NCI-H2081 (cell line): ENCODE measurements around the gene CFAP157.

Experiments
- DNase-seq, 2 experiments: peaks; one replicate each; lab custom pipeline; 2025; lab: John Stamatoyannopoulos, UW

The CFAP157 gene

GRCh38 chr9:127715470-127716337, 8.9 kb downstream of the CFAP157 start, which contains the start of the genes PTRH1 and TTC16:
Gene PTRH1 (minus strand): TSS chr9:127715663. CDS start chr9:127715639, 24 bp downstream.
Gene TTC16 (plus strand): TSS chr9:127716079. CDS start chr9:127716146, 67 bp downstream.
- peak; percentile 91 to 94 for DNase-seq

DNA sequence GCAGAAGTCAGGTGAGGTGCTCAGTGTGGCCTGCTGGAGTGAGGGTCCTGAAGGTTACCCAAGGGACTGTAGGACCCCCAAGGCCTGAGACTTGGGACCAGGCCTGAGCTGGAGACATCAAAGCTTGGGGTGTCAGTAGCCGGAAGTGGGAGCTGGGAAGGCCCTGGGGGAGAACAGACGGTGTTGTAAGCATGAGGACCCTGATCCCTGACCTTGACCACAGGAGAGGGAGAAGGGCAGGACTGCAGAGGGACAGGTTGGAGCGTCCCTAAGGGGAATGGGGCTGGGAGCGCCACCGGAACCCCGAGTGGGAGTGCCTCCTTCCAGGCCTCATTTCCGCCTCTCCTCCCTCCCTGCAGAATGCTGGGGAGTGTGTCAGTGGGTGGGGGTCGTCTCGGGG, 9.6 kb downstream of the CFAP157 start:
- no peak for DNase-seq

GRCh38 chr9:127717766-127718165, 11.0 kb downstream of the CFAP157 start:
- no peak for DNase-seq

- no peak for DNase-seq
These were observed 13.5 kb downstream of the CFAP157 start for GRCh38 chr9:127720031-127720864.

- no peak for DNase-seq
These were observed 14.1 kb downstream of the CFAP157 start for GRCh38 chr9:127720865-127721227.

DNA sequence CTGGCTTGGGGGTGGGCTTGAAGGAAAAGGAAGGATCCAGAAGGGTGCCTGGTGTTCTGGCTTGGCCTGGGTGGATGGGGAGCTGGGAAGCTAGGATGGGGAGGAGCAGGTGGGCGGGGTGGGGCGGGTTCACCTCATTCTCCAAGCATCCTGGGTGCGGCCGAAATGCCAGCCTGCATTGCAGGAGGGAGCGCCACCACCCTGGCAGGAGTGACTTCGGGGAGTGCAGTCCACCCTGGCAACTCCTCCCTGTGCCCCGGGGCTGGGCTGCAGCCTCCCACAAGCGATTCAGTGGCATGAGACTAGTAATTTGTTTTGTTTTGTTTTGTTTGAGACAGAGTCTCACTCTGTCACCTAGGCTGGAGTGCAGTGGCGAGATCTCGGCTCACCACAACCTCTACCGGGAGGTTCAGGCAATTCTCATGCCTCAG, 14.6 kb downstream of the CFAP157 start:
- DNase-seq, result peak; percentile 57 to 85

- DNase-seq, result peak; percentile 63 to 85
These were observed 15.4 kb downstream of the CFAP157 start for GRCh38 chr9:127722055-127722745.

GRCh38 chr9:127723013-127723412, 16.2 kb downstream of the CFAP157 start:
- no peak for DNase-seq

DNA sequence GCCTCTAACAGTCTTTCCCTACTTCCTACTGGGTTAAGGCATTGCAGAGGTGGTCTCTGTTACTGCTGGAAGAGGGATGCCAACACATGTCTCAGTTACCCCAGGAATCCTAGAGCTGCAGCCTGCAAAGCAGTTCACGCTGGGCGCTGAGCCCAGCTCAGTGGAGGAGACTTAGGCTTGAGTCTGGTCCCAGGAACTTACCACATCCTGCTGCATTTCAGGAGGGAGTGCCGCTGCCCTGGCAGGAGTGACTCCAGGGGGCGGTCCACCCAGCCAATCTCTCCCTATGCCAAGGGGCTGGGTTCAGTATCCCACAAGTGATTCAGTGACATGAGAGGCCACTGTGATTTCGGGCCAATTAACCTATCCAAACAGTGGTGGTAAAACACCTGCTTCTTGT, 16.7 kb downstream of the CFAP157 start:
- DNase-seq, result peak; percentile 17 to 79

GRCh38 chr9:127724012-127724411, 17.2 kb downstream of the CFAP157 start:
- DNase-seq, result peak; percentile 24 to 48

- DNase-seq, result no peak
These were observed 20.1 kb downstream of the CFAP157 start for GRCh38 chr9:127726871-127727270.

DNA sequence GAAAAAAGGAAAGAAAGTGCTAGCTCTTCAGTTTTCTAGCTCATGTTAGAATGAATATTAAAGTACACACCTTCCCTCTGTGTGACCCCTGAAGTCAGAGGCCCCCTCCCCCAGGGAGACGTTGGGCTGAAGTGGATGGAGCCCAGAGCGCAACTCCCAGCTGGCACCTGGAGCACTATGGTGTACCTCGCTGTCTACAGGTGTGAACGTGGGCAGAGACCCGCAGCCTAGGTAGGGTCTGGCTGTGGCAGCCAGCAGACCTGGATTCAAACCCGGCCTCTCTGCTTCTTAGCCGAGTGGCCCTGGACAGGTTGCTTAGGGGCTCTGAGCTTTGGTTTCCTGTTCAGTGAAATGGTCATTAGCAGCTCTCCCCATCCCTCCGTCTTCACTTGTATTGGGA, 22.0 kb downstream of the CFAP157 start:
- no peak for DNase-seq

DNA sequence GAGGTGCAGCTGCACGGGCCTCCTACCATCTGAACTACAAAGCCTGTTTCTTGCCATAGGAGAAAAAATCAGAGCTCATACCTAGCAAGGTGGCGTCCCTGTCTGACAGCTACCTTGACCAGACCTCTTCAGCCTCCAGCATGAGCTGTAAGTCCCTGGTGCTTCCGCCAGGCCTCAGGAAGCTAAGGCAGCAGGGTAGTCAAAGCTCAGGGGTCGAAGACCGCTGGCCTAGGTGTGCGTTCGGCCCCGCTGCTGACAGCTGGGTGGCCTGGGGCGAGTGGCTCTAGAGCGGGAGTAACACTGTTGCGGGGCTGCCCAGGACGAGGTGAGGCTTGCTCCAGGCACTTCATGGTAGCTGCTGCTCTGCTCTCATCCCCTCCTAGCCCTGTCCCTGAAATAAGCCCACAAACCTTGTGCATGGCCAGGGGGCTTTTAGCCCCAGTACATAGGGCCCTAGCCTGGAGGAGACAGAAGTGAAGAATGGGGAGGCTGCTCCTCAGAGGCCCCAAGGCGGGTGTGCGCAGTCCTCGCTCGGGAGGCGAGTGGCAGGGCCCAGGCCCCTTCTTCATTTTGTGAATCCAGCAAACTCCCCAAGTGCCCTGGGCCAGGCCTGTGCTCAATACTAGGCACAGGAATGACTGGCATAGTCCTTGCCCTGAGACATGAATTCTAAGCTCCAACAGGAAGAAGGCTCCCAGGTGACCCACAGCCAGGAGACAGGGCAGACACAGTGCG, 22.9 kb downstream of the CFAP157 start:
- no peak for DNase-seq

GRCh38 chr9:127730262-127730661, 23.5 kb downstream of the CFAP157 start:
- no peak for DNase-seq

DNA sequence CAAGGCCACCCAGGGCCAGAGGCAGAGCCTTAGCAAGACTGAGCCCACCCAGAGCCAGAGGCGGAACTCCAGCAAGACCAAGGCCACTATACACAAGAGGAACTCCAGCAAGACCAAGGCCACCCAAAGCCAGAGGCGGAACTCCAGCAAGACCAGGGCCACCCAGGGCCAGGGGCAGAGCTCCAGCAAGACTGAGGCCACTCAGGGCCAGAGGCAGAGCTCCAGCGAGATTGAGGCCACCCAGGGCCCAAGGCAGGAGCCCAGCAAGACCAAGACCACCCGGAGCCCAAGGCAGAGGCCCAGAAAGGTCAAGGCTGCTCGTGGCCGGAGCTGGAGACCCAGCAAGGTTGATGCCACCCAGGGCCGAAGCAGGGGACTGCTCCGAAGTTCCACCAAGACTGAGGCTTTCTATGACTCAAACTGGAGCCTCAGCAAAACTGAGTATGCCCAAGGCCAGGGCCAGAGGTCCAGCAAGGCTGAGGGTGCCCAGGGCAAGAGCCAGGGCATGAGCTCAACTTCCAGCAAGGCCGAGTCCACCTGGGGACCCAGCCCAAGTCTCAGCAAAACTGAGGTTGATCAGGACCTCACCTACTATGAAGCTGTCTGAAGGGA, 24.1 kb downstream of the CFAP157 start:
- no peak for DNase-seq

- no peak for DNase-seq
These were observed 25.1 kb downstream of the CFAP157 start for GRCh38 chr9:127731938-127732337.

GRCh38 chr9:127732444-127732843, 25.7 kb downstream of the CFAP157 start:
- DNase-seq, result no peak

GRCh38 chr9:127733614-127734013, 26.8 kb downstream of the CFAP157 start:
- DNase-seq, result no peak

DNA sequence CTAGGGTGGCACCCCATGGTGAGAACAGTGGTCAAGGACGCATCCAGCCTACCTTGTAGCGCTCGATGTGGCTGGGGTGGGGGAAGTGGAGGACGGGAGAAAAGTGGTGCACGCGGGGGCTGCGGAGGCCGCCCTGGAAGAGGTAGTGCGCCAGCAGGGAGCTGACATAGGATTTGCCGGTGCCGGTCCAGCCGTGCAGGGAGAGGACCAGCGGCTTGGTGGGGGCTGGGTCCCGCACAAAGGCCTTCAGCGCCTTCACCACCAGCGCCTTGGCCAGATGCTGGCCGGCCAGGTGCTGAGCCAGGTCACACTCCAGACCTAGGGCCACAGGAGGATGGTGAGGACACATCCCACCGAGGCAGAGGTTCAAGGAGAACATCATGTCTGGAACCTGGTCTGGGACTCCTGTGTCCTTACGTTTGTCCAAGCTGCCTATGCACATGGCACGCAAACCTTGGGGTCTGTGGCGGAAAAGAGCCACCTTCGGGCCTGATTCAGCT, 27.5 kb downstream of the CFAP157 start:
- DNase-seq, result peak in 1 of 2 experiments; percentile 43

GRCh38 chr9:127734747-127735529, 28.1 kb downstream of the CFAP157 start, which contains the start of gene TOR2A:
Gene TOR2A (minus strand): TSS chr9:127735294. CDS start chr9:127735270, 24 bp downstream.
- DNase-seq, result peak; percentile 95 to 98
